Measurements from ENCODE around the gene PTPN6.

DNA sequence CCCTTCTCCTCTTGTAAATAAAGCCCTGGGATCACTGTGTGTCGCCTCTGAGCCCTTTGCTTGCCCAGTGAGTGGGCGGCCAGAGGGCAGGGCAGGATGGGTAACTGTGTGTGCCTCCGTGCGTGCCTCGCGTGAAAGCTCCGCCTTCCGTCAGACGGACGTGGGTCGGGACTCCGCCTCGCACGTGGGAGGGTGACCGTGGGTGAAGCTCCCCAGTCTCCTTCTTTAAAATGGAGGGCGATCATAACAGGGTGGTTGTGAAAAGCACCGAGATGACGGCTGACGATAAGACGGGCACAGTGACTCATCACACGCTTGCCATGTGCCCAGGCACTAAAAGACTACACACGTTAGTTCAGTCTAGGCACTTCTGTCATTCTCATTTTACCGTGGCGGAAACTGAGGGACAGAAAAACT, 10.1 kb downstream of the PTPN6 start:
- TF ChIP-seq, protein P1, sequence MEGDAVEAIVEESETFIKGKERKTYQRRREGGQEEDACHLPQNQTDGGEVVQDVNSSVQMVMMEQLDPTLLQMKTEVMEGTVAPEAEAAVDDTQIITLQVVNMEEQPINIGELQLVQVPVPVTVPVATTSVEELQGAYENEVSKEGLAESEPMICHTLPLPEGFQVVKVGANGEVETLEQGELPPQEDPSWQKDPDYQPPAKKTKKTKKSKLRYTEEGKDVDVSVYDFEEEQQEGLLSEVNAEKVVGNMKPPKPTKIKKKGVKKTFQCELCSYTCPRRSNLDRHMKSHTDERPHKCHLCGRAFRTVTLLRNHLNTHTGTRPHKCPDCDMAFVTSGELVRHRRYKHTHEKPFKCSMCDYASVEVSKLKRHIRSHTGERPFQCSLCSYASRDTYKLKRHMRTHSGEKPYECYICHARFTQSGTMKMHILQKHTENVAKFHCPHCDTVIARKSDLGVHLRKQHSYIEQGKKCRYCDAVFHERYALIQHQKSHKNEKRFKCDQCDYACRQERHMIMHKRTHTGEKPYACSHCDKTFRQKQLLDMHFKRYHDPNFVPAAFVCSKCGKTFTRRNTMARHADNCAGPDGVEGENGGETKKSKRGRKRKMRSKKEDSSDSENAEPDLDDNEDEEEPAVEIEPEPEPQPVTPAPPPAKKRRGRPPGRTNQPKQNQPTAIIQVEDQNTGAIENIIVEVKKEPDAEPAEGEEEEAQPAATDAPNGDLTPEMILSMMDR (IDR thresholded peaks at IDR 0.05; ENCODE audit: low read length), result no peak
- TF ChIP-seq EZH2phosphoT487 (IDR thresholded peaks at IDR 0.05; ENCODE audit: low read length) (no peak), EZH2 (optimal IDR thresholded peaks at IDR 0.05; ENCODE audit: low read depth, low read length) (no peak)
